Measurements from ENCODE around the gene PXYLP1. TPM values are rescaled to one million over a fixed set of nuclear protein-coding genes. Genes with fewer than 3 reads are reported as not detected.

PXYLP1 gene
- total RNA-seq, 1 donor from 2014 or later: 6.1 TPM

DNA sequence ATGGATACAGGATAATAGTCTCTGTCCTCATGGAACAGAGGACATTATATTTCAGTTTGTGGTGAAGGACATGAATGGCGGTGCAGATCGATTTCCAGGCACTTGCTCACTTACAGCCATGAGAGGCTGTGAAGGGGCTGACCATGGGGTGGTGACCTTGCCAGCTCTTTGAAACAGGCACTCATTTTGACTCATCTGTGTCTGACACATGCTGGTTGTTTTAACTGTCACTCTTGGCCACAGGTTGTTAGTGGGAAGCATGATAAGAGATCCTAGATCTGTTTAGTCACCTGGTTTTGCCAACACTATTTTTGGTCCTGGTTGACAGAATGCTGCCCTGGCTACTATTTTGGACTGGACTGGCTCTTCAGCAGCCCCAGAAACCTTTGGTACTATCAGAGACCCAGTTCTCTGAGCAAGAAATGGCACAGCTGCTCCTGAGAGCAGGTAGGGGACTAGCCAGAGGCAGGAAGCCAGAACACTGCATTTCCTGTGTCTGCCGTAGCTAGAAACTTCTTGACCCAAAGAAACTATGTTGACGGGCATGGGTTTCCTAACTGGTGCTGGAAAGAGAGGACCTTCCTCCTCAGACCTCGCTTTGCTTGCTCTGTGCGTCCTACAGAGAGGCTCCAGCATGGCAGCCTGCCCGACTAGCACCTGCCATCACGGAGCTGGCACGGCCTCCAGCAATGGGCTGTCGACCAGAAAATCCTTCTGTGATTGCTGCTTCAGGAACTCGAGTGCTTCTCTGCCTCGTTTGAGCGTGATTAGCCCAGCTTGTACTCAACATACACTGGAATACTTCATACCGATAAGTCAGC, 6.3 kb downstream of the PXYLP1 start:
- H2AFZ ChIP-seq (ENCODE audit: low read depth, low read length): no peak overlapping the region
- H3K36me3 ChIP-seq (ENCODE audit: insufficient read depth, low read length): no peaks in the 10 kb centered on the region
- no peaks in the 10 kb centered on the region for H3K79me2 ChIP-seq (ENCODE audit: insufficient read depth, low read length)
- H3K9me3 ChIP-seq (ENCODE audit: insufficient read depth, low read depth, low read length): no peaks in the 10 kb centered on the region
- H3K4me1 ChIP-seq (ENCODE audit: insufficient read depth, low read length): peaks cover 30% of the 10 kb centered on the region
- H3K27ac ChIP-seq (ENCODE audit: low read depth, low read length): no peak overlapping the region
- no peak overlapping the region for H3K9ac ChIP-seq (ENCODE audit: low read length)
- FAIRE-seq (no peak), DNase-seq (ENCODE audit: low read depth) (peak; percentile 47)
- peaks cover 15% of the 10 kb centered on the region for H3K27me3 Mint-ChIP-seq (ENCODE audit: low read depth, unreplicated experiment)
- no peak overlapping the region for H3K27ac Mint-ChIP-seq (ENCODE audit: unreplicated experiment)
- H3K4me3 ChIP-seq (ENCODE audit: insufficient read depth, low read depth, low read length): no peak overlapping the region
- peaks cover 13% of the 10 kb centered on the region for H4K20me1 ChIP-seq (ENCODE audit: insufficient read depth, low read length)
- H3K4me2 ChIP-seq (ENCODE audit: low read length): no peak overlapping the region
- peaks cover 28% of the 10 kb centered on the region for H3K4me1 Mint-ChIP-seq (ENCODE audit: low read depth, unreplicated experiment)
- TF ChIP-seq EZH2 (IDR thresholded peaks at IDR 0.05; ENCODE audit: insufficient read depth, low read length): no peak
- no peak for TF ChIP-seq CTCF (IDR thresholded peaks at IDR 0.05; ENCODE audit: insufficient read depth, low read depth, low read length)
- H3K9me3 Mint-ChIP-seq (ENCODE audit: unreplicated experiment): no peaks in the 10 kb centered on the region
- H3K36me3 Mint-ChIP-seq (ENCODE audit: low read depth, unreplicated experiment): peaks cover 2% of the 10 kb centered on the region
- H3K27me3 ChIP-seq (ENCODE audit: insufficient read depth, low read length): peaks cover 4% of the 10 kb centered on the region
- H3K4me3 Mint-ChIP-seq (ENCODE audit: unreplicated experiment): no peak overlapping the region

GRCh38 chr3:141239511-141240281, 8.1 kb downstream of the PXYLP1 start:
- H3K4me3 ChIP-seq (ENCODE audit: insufficient read depth, low read depth, low read length): no peak overlapping the region
- no peaks in the 10 kb centered on the region for H3K36me3 ChIP-seq (ENCODE audit: insufficient read depth, low read length)
- no peak for DNase-seq (ENCODE audit: low read depth)
- H3K27ac Mint-ChIP-seq (ENCODE audit: unreplicated experiment): no peak overlapping the region
- H3K9ac ChIP-seq (ENCODE audit: low read length): no peak overlapping the region
- no peaks in the 10 kb centered on the region for H3K9me3 ChIP-seq (ENCODE audit: insufficient read depth, low read depth, low read length)
- no peaks in the 10 kb centered on the region for H3K9me3 Mint-ChIP-seq (ENCODE audit: unreplicated experiment)
- TF ChIP-seq EZH2 (IDR thresholded peaks at IDR 0.05; ENCODE audit: insufficient read depth, low read length): no peak
- H3K36me3 Mint-ChIP-seq (ENCODE audit: low read depth, unreplicated experiment): peaks cover 1% of the 10 kb centered on the region
- peaks cover 37% of the 10 kb centered on the region for H3K4me1 ChIP-seq (ENCODE audit: insufficient read depth, low read length)
- peaks cover 8% of the 10 kb centered on the region for H3K27me3 Mint-ChIP-seq (ENCODE audit: low read depth, unreplicated experiment)
- peaks cover 10% of the 10 kb centered on the region for H4K20me1 ChIP-seq (ENCODE audit: insufficient read depth, low read length)
- no peak overlapping the region for H3K4me3 Mint-ChIP-seq (ENCODE audit: unreplicated experiment)
- no peak for FAIRE-seq
- no peak overlapping the region for H2AFZ ChIP-seq (ENCODE audit: low read depth, low read length)
- H3K27ac ChIP-seq (ENCODE audit: low read depth, low read length): no peak overlapping the region
- no peaks in the 10 kb centered on the region for H3K27me3 ChIP-seq (ENCODE audit: insufficient read depth, low read length)
- H3K4me2 ChIP-seq (ENCODE audit: low read length): peak overlapping the region; percentile 30
- no peaks in the 10 kb centered on the region for H3K79me2 ChIP-seq (ENCODE audit: insufficient read depth, low read length)
- peaks cover 35% of the 10 kb centered on the region for H3K4me1 Mint-ChIP-seq (ENCODE audit: low read depth, unreplicated experiment)

DNA sequence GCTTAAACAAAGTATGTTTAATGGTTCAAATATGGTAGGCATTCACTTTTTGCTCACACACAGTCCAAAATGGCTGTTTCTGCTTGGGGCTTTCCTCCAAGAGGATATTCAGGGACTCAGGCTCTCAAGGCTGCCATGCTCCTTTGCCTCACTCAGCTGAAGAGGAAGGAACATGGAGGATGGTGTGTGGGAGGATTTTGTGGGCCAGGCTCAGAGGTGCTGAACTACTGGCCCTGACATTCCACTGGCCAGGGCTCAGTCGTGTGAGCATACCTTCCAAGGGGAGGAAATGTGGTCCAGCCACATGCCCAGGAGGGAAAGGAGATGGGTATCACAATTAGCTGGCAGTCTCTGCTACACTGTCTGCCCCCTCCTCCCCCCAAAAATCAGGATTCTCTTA, 8.7 kb downstream of the PXYLP1 start:
- Histone ChIP-seq H3K9me3 (ENCODE audit: insufficient read depth, low read depth, low read length) (no peaks in the 10 kb centered on the region), H3K4me3 (ENCODE audit: insufficient read depth, low read depth, low read length) (no peak overlapping the region), H3K27me3 (ENCODE audit: insufficient read depth, low read length) (no peaks in the 10 kb centered on the region), H3K9ac (ENCODE audit: low read length) (no peak overlapping the region), H3K36me3 (ENCODE audit: insufficient read depth, low read length) (no peaks in the 10 kb centered on the region), H3K79me2 (ENCODE audit: insufficient read depth, low read length) (no peaks in the 10 kb centered on the region), H2AFZ (ENCODE audit: low read depth, low read length) (no peak overlapping the region), H3K4me2 (ENCODE audit: low read length) (peak overlapping the region; percentile 30), H3K4me1 (ENCODE audit: insufficient read depth, low read length) (peaks cover 37% of the 10 kb centered on the region), H3K27ac (ENCODE audit: low read depth, low read length) (no peak overlapping the region), H4K20me1 (ENCODE audit: insufficient read depth, low read length) (peaks cover 4% of the 10 kb centered on the region)
- TF ChIP-seq CTCF (IDR thresholded peaks at IDR 0.05; ENCODE audit: insufficient read depth, low read depth, low read length): no peak
- TF ChIP-seq EZH2 (IDR thresholded peaks at IDR 0.05; ENCODE audit: insufficient read depth, low read length): no peak
- Mint-ChIP-seq H3K27me3 (ENCODE audit: low read depth, unreplicated experiment) (peaks cover 3% of the 10 kb centered on the region), H3K36me3 (ENCODE audit: low read depth, unreplicated experiment) (no peaks in the 10 kb centered on the region), H3K4me3 (ENCODE audit: unreplicated experiment) (no peak overlapping the region), H3K9me3 (ENCODE audit: unreplicated experiment) (no peaks in the 10 kb centered on the region), H3K27ac (ENCODE audit: unreplicated experiment) (no peak overlapping the region), H3K4me1 (ENCODE audit: low read depth, unreplicated experiment) (peaks cover 35% of the 10 kb centered on the region)
- no peak for DNase-seq (ENCODE audit: low read depth)
- FAIRE-seq: no peak

Measured in astrocyte (in vitro differentiated cells and primary cell).